HEK293T (cell line): ENCODE data around the gene APMAP.

Experiments used
- BHLHE40 ChIP-seq: fragments of 450-650 bp; IDR thresholded peaks from 2 replicates; pipeline ENCODE4 v1.6.1; 2016; ENCODE audit warnings: mild to moderate bottlenecking, moderate library complexity, borderline replicate concordance
- FOXA1 ChIP-seq: fragments of 450-650 bp; IDR thresholded peaks from 2 replicates; pipeline ENCODE4 v1.6.1; 2016; ENCODE audit warnings: mild to moderate bottlenecking
- L3MBTL2 ChIP-seq: fragments of 450-650 bp; conservative IDR thresholded peaks from 2 replicates; pipeline ENCODE4 v1.6.1; 2016; ENCODE audit warnings: mild to moderate bottlenecking
- LEF1 ChIP-seq: fragments of 450-650 bp; IDR thresholded peaks from 2 replicates; pipeline ENCODE4 v1.6.1; 2017; ENCODE audit warnings: mild to moderate bottlenecking, borderline replicate concordance
- NFRKB ChIP-seq: fragments of 450-650 bp; IDR thresholded peaks from 2 replicates; pipeline ENCODE4 v1.6.1; 2016; ENCODE audit warnings: mild to moderate bottlenecking, moderate library complexity
- SP1 ChIP-seq: fragments of 450-650 bp; IDR thresholded peaks from 2 replicates; pipeline ENCODE4 v1.6.1; 2017
- SUZ12 ChIP-seq: fragments of 450-650 bp; IDR thresholded peaks from 2 replicates; pipeline ENCODE4 v1.6.1; 2016; ENCODE audit warnings: mild to moderate bottlenecking
- TARDBP ChIP-seq: fragments of 450-650 bp; IDR thresholded peaks from 2 replicates; pipeline ENCODE4 v1.6.1; 2016

DNA sequence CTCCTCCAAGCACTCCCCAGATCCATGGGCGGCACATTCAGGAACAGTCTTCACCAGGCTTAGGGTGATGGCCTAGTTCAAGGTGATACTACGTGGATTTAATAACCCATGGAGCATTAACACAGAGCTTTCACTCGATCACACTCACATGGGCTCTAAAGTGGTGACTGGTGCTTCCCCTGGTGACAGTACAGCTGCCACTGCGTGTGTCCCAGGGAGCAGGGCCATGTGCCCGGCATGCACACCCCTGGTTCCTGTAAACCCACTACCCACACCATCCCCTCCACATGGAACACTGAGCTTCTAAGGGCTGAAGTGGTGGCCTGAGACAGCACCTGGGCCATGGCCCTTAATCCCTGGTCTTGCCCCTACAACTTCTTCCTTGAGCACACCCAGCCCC, 27.8 kb upstream of the APMAP start:
- no peak for TF ChIP-seq L3MBTL2
- TF ChIP-seq SUZ12, result no peak
- no peak for TF ChIP-seq TARDBP
- no peak for TF ChIP-seq LEF1
- TF ChIP-seq SP1, result no peak
- no peak for TF ChIP-seq BHLHE40
- no peak for TF ChIP-seq NFRKB
- TF ChIP-seq FOXA1, result no peak
